GM19452 (cell line): ENCODE results near the gene BARX2.

Experiments
- ATAC-seq: cut with Tn5 transposase; IDR thresholded peaks from one replicate; pipeline ENCODE4 v1.9.1; 2021; ENCODE audit not compliant: unreplicated experiment

BARX2 gene

GRCh38 chr11:129396454-129396853 is 20.8 kb downstream of the BARX2 start:
- no peak for ATAC-seq

- ATAC-seq: no peak
These were observed 26.8 kb downstream of the BARX2 start for GRCh38 chr11:129402206-129403171.

- no peak for ATAC-seq
These were observed 29.1 kb downstream of the BARX2 start for GRCh38 chr11:129404731-129405130.

- ATAC-seq: no peak
These were observed 33.3 kb downstream of the BARX2 start for GRCh38 chr11:129408865-129409444.

GRCh38 chr11:129410395-129410960 is 34.8 kb downstream of the BARX2 start:
- no peak for ATAC-seq

GRCh38 chr11:129412494-129412893 is 36.8 kb downstream of the BARX2 start:
- ATAC-seq: no peak

GRCh38 chr11:129414144-129414872 is 38.7 kb downstream of the BARX2 start:
- no peak for ATAC-seq

- ATAC-seq: no peak
These were observed 40.6 kb downstream of the BARX2 start for GRCh38 chr11:129416080-129416820.

- ATAC-seq: no peak
These were observed 41.8 kb downstream of the BARX2 start for GRCh38 chr11:129417458-129417857.

- peak; percentile 74 for ATAC-seq
These were observed 42.4 kb downstream of the BARX2 start for GRCh38 chr11:129418039-129418438.

- no peak for ATAC-seq
These were observed 43.7 kb downstream of the BARX2 start for GRCh38 chr11:129419386-129419785.

- ATAC-seq: no peak
These were observed 47.8 kb downstream of the BARX2 start for GRCh38 chr11:129423426-129423825.

- ATAC-seq: no peak
These were observed 49.6 kb downstream of the BARX2 start for GRCh38 chr11:129425214-129425613.

- no peak for ATAC-seq
These were observed 50.4 kb downstream of the BARX2 start for GRCh38 chr11:129426038-129426437.

- no peak for ATAC-seq
These were observed 51.1 kb downstream of the BARX2 start for GRCh38 chr11:129426776-129427175.

- ATAC-seq: no peak
These were observed 51.7 kb downstream of the BARX2 start for GRCh38 chr11:129427376-129427775.

- no peak for ATAC-seq
These were observed 52.3 kb downstream of the BARX2 start for GRCh38 chr11:129427816-129428406.

- ATAC-seq: no peak
These were observed 52.9 kb downstream of the BARX2 start for GRCh38 chr11:129428557-129428956.

- no peak for ATAC-seq
These were observed 59.2 kb downstream of the BARX2 start for GRCh38 chr11:129434641-129435498.
